Measurements from ENCODE around the gene GDF2. TPM values are rescaled to one million over a fixed set of nuclear protein-coding genes. Genes with fewer than 3 reads are reported as not detected.

Gene GDF2
- total and polyA plus RNA-seq, 12 donors = not detected

GRCh38 chr10:47346581-47347302, 24.5 kb downstream of the GDF2 start:
- no peaks in the 10 kb centered on the region for H3K4me1 ChIP-seq
- no peak for TF ChIP-seq CTCF (IDR thresholded peaks at IDR 0.05)
- no peak overlapping the region for H3K27ac ChIP-seq
- intact Hi-C loops (cut with DNase I) = no loop called here
- WGBS, 2 donors = 80 to 83% methylated on average over 13 of the region's 13 CpGs
- no peaks in the 10 kb centered on the region for H3K36me3 ChIP-seq
- DNase-seq = no peak
- no peaks in the 10 kb centered on the region for H3K9me3 ChIP-seq
- peaks cover 0 to 10% (median 0%) of the 10 kb centered on the region in 7 donors for H3K27me3 ChIP-seq
- ATAC-seq = no peak
- no peak overlapping the region for H3K4me3 ChIP-seq

- WGBS, 2 donors = 75 to 81% methylated on average over 4 of the region's 4 CpGs
- no peak overlapping the region for H3K4me3 ChIP-seq
- DNase-seq = no peak
Measured at GRCh38 chr10:47347303-47347675, 25.0 kb downstream of the GDF2 start.

GRCh38 chr10:47348138-47348651, 25.9 kb downstream of the GDF2 start, which contains the start of gene RBP3:
TSS of gene RBP3 (plus strand) at chr10:47348363. CDS start at chr10:47348485, 122 bp downstream.
- 82 to 86% methylated on average over 5 of the region's 5 CpGs for WGBS, 2 donors
- H3K36me3 ChIP-seq = no peaks in the 10 kb centered on the region
- ATAC-seq = no peak
- no peak for DNase-seq
- no peak for TF ChIP-seq CTCF (IDR thresholded peaks at IDR 0.05)
- no peak within 1 kb of the TSS for H3K4me3 ChIP-seq
- peaks cover 0 to 3% (median 0%) of the 10 kb centered on the region in 7 donors for H3K27me3 ChIP-seq
- H3K9me3 ChIP-seq = no peaks in the 10 kb centered on the region
- intact Hi-C loops (cut with DNase I) = no loop called here
- H3K27ac ChIP-seq = no peak within 1 kb of the TSS
- H3K4me1 ChIP-seq = no peaks in the 10 kb centered on the region

More at GRCh38 chr10:47347303-47347675, 25.0 kb downstream of the GDF2 start:
- Histone ChIP-seq H3K27me3 (peaks cover 0 to 9% (median 0%) of the 10 kb centered on the region in 7 donors), H3K27ac (no peak overlapping the region), H3K9me3 (no peaks in the 10 kb centered on the region), H3K4me1 (no peaks in the 10 kb centered on the region), H3K36me3 (no peaks in the 10 kb centered on the region)
- ATAC-seq = no peak
- no peak for TF ChIP-seq CTCF (IDR thresholded peaks at IDR 0.05)
- intact Hi-C loops (cut with DNase I) = no loop called here

- ATAC-seq (no peak), DNase-seq (no peak)
- 88 to 92% methylated on average over 36 of the region's 36 CpGs for WGBS, 2 donors
- Histone ChIP-seq H3K27me3 (no peaks in the 10 kb centered on the region), H3K4me1 (no peaks in the 10 kb centered on the region), H3K4me3 (no peak overlapping the region), H3K9me3 (no peaks in the 10 kb centered on the region), H3K27ac (no peak overlapping the region), H3K36me3 (no peaks in the 10 kb centered on the region)
- no peak for TF ChIP-seq CTCF (IDR thresholded peaks at IDR 0.05)
- intact Hi-C loops (cut with DNase I) = no loop called here
Measured at GRCh38 chr10:47348661-47349470, 26.6 kb downstream of the GDF2 start.

All from heart right ventricle (tissue), 16 donors.